Stimulated activated CD4-positive, alpha-beta T cell treated with anti-CD3 and anti-CD28 coated beads, Interleukin-2, amount 100 ng/mL, for 48 hours (primary cell): Measurements from ENCODE around the gene HYPK.
A peak's percentile ranks its signal among the peaks of the same experiment; 100 is the strongest.

Source experiments
- DNase-seq, 2 donors: peaks; one replicate each; pipeline ENCODE4 v3.0.0-alpha.2; 2020

HYPK gene, protein sequence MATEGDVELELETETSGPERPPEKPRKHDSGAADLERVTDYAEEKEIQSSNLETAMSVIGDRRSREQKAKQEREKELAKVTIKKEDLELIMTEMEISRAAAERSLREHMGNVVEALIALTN

GRCh38 chr15:43800286-43801141 lies at the start of gene HYPK:
Gene HYPK (plus strand): TSS chr15:43800599. CDS start chr15:43800623, 24 bp downstream.
- DNase-seq: peak; percentile 86 to 87

GRCh38 chr15:43751885-43752284 lies 48.5 kb upstream of the HYPK start:
- no peak for DNase-seq

DNA sequence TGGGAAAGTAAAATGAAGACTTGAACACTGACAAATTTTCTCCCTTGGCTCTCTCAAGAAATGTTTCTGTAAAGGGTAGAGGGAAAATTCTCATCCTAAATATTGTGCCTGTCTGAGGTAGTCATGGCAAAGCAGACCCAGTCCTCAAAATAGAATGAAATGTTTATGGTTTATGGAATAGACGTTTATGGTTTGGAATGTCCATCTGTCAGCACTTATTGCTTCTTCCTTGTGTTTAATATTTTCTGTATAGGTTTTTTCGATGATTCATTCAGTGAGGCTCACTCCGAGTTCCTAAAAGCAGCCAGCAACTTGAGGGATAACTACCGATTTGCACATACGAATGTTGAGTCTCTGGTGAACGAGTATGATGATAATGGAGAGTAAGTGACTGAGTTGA lies 37.6 kb upstream of the HYPK start:
- no peak for DNase-seq

GRCh38 chr15:43763819-43764446 lies 36.5 kb upstream of the HYPK start:
- DNase-seq: no peak

DNA sequence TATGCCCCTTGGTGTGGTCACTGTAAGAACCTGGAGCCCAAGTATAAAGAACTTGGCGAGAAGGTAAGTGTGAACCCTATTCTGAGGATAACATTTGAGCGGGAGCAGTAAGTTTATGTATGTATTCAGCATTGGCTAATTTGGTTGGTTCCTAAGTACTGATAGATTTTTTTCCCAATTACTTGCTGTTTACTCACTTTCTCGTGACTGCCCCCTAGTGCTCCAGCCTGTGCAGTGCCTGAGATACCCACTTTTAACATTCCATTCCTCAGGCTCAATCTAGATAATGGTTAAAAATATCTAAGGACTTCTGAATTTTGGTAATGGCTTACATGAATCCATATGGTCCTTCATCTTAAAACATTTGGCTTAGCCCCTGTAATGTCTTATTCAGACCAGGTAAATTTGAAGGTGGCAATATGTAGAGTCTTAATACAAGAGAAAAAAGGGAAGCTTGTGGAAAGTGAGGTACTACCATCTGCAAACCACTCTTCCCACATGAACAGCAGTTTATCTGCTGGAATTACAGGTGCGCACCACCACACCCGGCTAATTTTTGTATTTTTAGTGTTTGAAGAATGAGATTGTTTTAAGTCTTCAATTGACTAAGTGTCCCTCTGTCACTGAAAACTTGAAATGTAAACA lies 30.7 kb upstream of the HYPK start:
- DNase-seq: peak; percentile 60 to 65

GRCh38 chr15:43771816-43772215 lies 28.6 kb upstream of the HYPK start:
- DNase-seq: no peak

DNA sequence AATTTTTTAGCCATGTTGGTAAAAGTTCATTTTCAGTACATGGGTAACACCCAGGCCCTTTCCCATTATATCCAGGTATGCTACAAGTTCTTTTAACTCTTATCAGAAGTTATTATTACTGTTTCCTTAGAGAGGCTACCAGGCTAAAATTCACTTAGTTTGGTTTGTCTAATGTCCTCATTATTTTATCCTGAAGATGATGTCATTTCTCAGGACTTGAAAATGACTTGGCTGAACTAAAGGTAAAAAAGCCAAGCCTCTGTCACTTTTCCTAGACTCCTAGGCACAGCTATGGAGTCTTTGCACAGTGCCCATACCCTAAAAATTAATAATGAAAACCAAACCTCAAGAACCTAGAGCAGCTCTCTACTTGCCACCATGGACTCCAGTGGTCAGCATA lies 27.8 kb upstream of the HYPK start:
- DNase-seq: no peak

DNA sequence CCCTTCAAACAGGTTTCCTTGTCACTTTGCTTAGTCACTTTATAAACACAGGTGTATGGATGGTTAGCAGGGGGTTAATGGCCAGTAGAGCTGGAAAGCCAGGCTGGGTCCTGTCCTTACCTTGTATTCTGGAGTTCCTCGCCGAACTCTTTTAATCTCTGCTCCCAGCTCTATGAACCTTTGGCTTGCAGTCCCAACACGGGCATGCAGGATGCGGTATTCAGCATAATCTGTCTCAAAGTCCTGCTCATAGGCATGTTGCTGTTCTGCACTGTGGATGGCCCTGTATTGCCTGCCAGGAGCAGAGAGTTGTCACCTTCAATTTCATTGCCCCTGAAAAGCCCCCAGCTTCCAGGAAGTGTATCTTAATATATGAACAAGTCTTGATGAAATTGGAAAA lies 26.3 kb upstream of the HYPK start:
- DNase-seq: no peak

DNA sequence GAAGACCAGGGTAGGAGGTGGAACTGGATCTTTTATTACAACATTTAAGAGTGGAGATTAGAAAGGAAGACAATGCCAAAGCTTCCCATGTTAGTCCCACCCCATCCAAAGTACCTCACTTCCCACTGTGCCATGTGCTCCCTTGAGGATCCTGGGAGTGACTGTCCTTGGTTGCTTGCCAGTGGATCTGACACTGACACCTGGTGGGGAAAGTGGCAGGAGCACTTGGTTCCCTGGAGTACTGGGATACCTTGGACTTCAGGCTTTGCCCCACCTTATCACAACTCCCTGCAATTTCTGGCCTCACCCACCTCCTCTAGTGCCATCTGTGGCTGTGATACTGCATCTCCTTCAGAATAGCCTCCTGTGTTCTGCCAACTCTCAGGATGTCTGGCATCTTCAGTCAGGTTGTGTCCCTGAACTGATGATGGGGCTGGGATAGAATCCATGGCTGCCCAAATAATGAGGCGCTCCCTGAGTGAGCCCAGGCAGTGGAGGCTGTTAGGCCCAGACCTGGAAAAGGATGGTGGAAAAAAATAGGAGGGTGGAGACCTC lies 24.9 kb upstream of the HYPK start:
- DNase-seq: no peak

DNA sequence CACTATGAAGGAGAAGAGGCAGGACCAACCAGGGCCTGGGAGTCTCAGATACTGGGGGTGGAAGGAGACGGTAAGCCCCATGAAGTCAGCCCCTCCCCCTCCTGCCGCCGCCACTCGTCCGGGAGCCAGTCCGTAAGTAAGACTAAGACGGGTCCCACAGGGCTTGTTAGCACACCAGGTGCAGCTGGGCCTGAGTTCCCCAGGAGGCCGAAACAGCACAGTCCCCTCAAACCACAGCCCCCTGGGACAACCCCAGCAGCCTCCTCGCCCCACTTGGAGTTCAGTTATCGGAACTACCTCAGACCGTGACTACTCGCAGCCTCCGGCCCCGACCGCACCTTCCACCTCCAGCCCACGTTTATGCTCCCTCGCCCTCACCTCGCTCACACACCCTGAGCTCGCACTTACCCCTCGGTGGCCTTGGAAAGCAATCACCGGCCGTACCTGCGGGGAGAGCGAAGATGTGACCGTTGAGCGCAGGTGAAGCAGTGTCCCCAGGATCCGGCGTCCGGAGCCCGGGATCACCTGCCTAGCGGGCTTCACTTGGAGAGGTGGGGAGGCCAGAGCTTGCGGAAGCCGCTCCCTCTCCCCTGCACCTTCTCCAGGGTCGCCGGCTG lies 24.2 kb upstream of the HYPK start:
- DNase-seq: peak in 1 of 2 donors; percentile 13

DNA sequence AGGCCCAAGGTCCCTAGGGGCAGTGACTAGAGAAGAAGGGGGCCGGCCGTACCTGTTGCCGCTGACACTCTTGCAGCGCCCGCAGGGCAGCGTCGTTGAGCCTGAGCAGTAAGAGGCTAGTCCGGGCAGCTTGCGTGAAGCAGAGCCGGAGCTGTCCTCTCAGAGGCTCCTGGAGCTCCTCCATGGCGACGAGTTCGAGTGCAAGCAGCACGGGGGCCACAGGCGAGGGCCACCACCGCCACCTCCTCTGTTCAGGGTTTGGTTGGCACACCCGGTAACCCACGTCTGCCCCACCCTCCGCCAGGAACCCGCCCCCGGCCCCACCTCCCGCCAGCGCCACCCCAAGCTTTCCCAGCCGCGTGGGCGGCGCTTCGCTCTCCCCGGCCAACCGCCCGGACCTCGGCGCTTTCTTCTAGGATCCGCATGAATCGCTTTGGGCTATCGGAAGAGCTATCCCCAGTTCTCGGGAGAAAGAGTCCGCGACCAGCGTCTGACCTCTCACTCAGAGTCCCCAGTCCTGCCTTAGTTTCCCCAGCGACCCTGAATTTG lies 23.6 kb upstream of the HYPK start, which contains the start of gene ELL3:
ELL3 (minus strand) TSS at position 249 of the 549 bp plus-strand sequence; CDS start at position 184, 65 bp downstream.
- DNase-seq: peak; percentile 69 to 73

DNA sequence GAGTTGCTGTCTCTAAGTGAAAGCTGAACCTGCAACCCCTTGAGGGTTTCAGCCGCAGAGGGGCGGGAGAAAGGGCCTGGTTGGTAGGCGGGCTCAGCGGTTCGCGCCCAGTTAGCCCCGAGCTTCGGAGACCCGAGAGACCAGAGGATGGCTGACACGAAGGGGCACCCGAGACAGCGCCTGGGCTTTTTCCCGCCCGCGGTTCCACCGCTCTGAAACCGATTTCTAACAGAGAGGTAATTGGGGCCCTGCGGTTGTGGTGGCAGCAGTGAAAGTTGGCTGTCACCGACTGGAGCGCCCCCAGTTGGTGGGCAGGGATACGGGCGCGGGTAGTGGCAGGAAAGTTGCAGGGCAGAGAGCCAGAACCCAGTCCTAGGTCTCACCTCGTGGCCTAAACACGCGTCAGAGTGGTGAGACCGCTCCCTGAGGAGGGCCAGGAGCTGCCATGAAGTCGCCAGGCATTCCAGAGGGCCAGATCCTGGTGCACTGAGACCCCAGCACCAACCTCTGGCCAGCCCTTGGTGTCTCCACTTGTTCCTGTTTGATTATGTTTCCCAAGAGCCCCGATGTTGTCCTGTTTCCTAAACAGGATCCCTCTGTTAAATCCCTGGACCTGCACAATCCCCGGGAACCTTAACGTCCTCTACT lies 23.0 kb upstream of the HYPK start:
- DNase-seq: peak; percentile 80 to 84

DNA sequence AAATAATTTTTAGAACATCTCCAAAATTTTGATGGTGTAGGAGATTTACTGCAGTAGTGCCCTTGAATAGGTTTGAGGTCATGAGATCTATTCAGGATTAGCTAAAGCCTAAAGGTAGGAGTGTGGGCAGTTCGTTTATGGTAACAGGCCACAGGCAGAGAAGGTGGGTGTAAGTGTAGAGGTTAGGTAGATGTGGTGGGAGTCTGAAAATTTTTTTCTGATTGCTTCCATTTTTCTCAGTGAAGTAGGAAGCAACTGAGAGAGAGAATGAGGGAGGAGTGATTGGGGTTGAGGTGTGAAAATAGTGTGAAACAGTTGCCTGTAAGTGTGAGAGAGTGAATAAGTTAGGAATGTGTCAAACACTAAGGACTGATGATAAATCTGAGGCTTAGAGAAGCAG lies 21.4 kb upstream of the HYPK start:
- no peak for DNase-seq

DNA sequence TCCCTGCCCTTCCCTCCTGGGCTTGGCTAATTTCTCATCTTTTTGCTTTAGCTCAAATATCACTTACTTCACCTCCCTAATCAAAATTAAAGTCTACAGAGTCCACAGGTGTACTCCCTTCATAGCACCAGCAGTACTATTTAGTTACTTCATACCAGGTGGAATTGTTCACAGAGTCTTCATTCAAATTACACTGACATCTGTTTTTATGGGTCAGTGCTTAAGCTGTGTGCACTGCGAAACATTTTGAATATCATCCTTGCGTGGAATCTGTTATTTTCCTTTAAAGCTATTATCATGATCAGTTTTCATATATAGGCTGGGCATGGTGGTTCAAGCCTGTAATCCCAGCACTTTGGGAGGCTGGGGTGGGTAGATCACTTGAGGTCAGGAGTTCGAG lies 11.0 kb upstream of the HYPK start:
- no peak for DNase-seq

GRCh38 chr15:43791993-43792760 lies 8.2 kb upstream of the HYPK start, which contains the start of gene SERF2:
Gene SERF2 (plus strand): TSS chr15:43792320. CDS start chr15:43792377, 57 bp downstream.
- peak; percentile 99 to 100 for DNase-seq

DNA sequence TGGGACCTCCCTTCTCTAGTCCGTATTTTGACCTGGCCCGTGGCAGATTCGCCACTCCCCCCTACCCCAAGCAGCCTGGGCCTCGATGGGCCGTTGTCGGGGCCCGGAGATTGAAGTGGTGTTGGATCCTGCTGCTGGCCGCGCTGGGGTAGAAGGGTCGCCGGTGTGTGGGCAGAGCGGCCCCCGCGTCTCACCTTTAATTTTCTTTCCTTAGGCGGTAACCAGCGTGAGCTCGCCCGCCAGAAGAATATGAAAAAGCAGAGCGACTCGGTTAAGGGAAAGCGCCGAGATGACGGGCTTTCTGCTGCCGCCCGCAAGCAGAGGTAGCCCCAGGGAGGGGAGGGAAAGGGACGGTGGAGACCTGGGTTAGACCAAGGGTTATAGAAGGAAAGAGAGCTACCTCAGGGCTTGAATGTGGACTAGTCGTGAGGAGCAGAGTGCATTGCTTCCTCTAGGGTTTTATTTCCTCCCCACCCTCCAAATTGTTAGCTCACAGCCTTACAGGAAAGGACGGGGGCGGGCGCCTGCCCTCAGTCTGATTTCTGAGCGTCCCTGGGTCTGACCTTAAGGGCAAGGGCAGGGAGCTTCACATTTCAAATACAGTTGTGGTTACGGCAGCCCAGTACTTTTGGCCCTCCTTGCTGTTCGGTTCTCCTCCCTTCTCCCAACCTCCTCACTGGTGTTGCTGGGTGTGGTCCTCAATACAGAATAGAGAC lies 7.5 kb upstream of the HYPK start:
- peak in 1 of 2 donors; percentile 19 for DNase-seq

DNA sequence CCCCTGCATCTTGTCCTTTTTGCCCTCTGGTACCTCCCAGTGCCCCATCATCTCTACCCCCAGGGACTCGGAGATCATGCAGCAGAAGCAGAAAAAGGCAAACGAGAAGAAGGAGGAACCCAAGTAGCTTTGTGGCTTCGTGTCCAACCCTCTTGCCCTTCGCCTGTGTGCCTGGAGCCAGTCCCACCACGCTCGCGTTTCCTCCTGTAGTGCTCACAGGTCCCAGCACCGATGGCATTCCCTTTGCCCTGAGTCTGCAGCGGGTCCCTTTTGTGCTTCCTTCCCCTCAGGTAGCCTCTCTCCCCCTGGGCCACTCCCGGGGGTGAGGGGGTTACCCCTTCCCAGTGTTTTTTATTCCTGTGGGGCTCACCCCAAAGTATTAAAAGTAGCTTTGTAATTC lies 6.8 kb upstream of the HYPK start:
- no peak for DNase-seq

- DNase-seq: no peak
Measured at GRCh38 chr15:43794269-43795037, 5.9 kb upstream of the HYPK start.

GRCh38 chr15:43795197-43795596 lies 5.2 kb upstream of the HYPK start:
- no peak for DNase-seq
